Measurements from ENCODE around the gene F2RL1.
"Not testable (repeated sequence)": the region's sequence is repeated elsewhere in the genome, so short reads cannot be mapped to it uniquely, and the experiment has no call there.

The F2RL1 gene

GRCh38 chr5:76818844-76819831 lies at the start of gene F2RL1:
F2RL1 (plus strand) TSS chr5:76819030; CDS start chr5:76819183, 153 bp downstream.
- H3K36me3 ChIP-seq (ENCODE audit: control insufficient read depth in 1 of 2, insufficient read depth in 2 of 2, low read length in 2 of 2): no peaks in the 10 kb centered on the region
- peak within 1 kb of the TSS; percentile 86 for H3K27ac ChIP-seq (ENCODE audit: low read depth, low read length)
- H3K9ac ChIP-seq (ENCODE audit: low read depth in 1 of 2, low read length in 2 of 2): peak within 1 kb of the TSS; percentile 93 to 94
- H3K9me3 ChIP-seq (ENCODE audit: control insufficient read depth in 1 of 2, low read length in 2 of 2): no peaks in the 10 kb centered on the region
- H3K27me3 ChIP-seq (ENCODE audit: control insufficient read depth in 1 of 2, insufficient read depth in 2 of 2, low read length in 2 of 2): peaks cover 0 to 6% of the 10 kb centered on the region in 2 donors
- H3K4me1 ChIP-seq (ENCODE audit: control insufficient read depth in 1 of 2, insufficient read depth in 2 of 2, low read length in 2 of 2): peaks cover 7 to 8% of the 10 kb centered on the region in 2 donors
- H3K4me3 ChIP-seq (ENCODE audit: low read depth in 1 of 2, low read length in 2 of 2): peak within 1 kb of the TSS; percentile 93 to 95

- not testable (repeated sequence) for H3K4me1 ChIP-seq (ENCODE audit: control insufficient read depth in 1 of 2, insufficient read depth in 2 of 2, low read length in 2 of 2); H3K9ac ChIP-seq (ENCODE audit: low read depth in 1 of 2, low read length in 2 of 2); H3K4me3 ChIP-seq (ENCODE audit: low read depth in 1 of 2, low read length in 2 of 2); H3K9me3 ChIP-seq (ENCODE audit: control insufficient read depth in 1 of 2, low read length in 2 of 2); H3K27me3 ChIP-seq (ENCODE audit: control insufficient read depth in 1 of 2, insufficient read depth in 2 of 2, low read length in 2 of 2); H3K27ac ChIP-seq (ENCODE audit: low read depth, low read length); H3K36me3 ChIP-seq (ENCODE audit: control insufficient read depth in 1 of 2, insufficient read depth in 2 of 2, low read length in 2 of 2)
Measured at GRCh38 chr5:76771041-76771440, 47.8 kb upstream of the F2RL1 start.

GRCh38 chr5:76771705-76772405 lies 47.0 kb upstream of the F2RL1 start:
- no peaks in the 10 kb centered on the region for H3K36me3 ChIP-seq (ENCODE audit: control insufficient read depth in 1 of 2, insufficient read depth in 2 of 2, low read length in 2 of 2)
- H3K4me3 ChIP-seq (ENCODE audit: low read depth in 1 of 2, low read length in 2 of 2): no peak overlapping the region
- no peak overlapping the region for H3K27ac ChIP-seq (ENCODE audit: low read depth, low read length)
- H3K27me3 ChIP-seq (ENCODE audit: control insufficient read depth in 1 of 2, insufficient read depth in 2 of 2, low read length in 2 of 2): no peaks in the 10 kb centered on the region
- H3K9ac ChIP-seq (ENCODE audit: low read depth in 1 of 2, low read length in 2 of 2): no peak overlapping the region
- H3K4me1 ChIP-seq (ENCODE audit: control insufficient read depth in 1 of 2, insufficient read depth in 2 of 2, low read length in 2 of 2): no peaks in the 10 kb centered on the region
- H3K9me3 ChIP-seq (ENCODE audit: control insufficient read depth in 1 of 2, low read length in 2 of 2): no peaks in the 10 kb centered on the region

- Histone ChIP-seq H3K9ac (ENCODE audit: low read depth in 1 of 2, low read length in 2 of 2) (no peak overlapping the region), H3K4me3 (ENCODE audit: low read depth in 1 of 2, low read length in 2 of 2) (no peak overlapping the region), H3K27me3 (ENCODE audit: control insufficient read depth in 1 of 2, insufficient read depth in 2 of 2, low read length in 2 of 2) (no peaks in the 10 kb centered on the region), H3K36me3 (ENCODE audit: control insufficient read depth in 1 of 2, insufficient read depth in 2 of 2, low read length in 2 of 2) (no peaks in the 10 kb centered on the region), H3K4me1 (ENCODE audit: control insufficient read depth in 1 of 2, insufficient read depth in 2 of 2, low read length in 2 of 2) (no peaks in the 10 kb centered on the region), H3K27ac (ENCODE audit: low read depth, low read length) (no peak overlapping the region), H3K9me3 (ENCODE audit: control insufficient read depth in 1 of 2, low read length in 2 of 2) (no peaks in the 10 kb centered on the region)
Measured at GRCh38 chr5:76775921-76776320, 42.9 kb upstream of the F2RL1 start.

- Histone ChIP-seq H3K27me3 (ENCODE audit: control insufficient read depth in 1 of 2, insufficient read depth in 2 of 2, low read length in 2 of 2) (no peaks in the 10 kb centered on the region), H3K9ac (ENCODE audit: low read depth in 1 of 2, low read length in 2 of 2) (no peak overlapping the region), H3K27ac (ENCODE audit: low read depth, low read length) (no peak overlapping the region), H3K9me3 (ENCODE audit: control insufficient read depth in 1 of 2, low read length in 2 of 2) (no peaks in the 10 kb centered on the region), H3K4me3 (ENCODE audit: low read depth in 1 of 2, low read length in 2 of 2) (no peak overlapping the region), H3K36me3 (ENCODE audit: control insufficient read depth in 1 of 2, insufficient read depth in 2 of 2, low read length in 2 of 2) (no peaks in the 10 kb centered on the region), H3K4me1 (ENCODE audit: control insufficient read depth in 1 of 2, insufficient read depth in 2 of 2, low read length in 2 of 2) (no peaks in the 10 kb centered on the region)
Measured at GRCh38 chr5:76776391-76776790, 42.4 kb upstream of the F2RL1 start.

GRCh38 chr5:76780616-76781015 lies 38.2 kb upstream of the F2RL1 start:
- H3K36me3 ChIP-seq (ENCODE audit: control insufficient read depth in 1 of 2, insufficient read depth in 2 of 2, low read length in 2 of 2); H3K27me3 ChIP-seq (ENCODE audit: control insufficient read depth in 1 of 2, insufficient read depth in 2 of 2, low read length in 2 of 2); H3K4me3 ChIP-seq (ENCODE audit: low read depth in 1 of 2, low read length in 2 of 2); H3K27ac ChIP-seq (ENCODE audit: low read depth, low read length); H3K4me1 ChIP-seq (ENCODE audit: control insufficient read depth in 1 of 2, insufficient read depth in 2 of 2, low read length in 2 of 2); H3K9me3 ChIP-seq (ENCODE audit: control insufficient read depth in 1 of 2, low read length in 2 of 2); H3K9ac ChIP-seq (ENCODE audit: low read depth in 1 of 2, low read length in 2 of 2): not testable (repeated sequence)

GRCh38 chr5:76781775-76782174 lies 37.1 kb upstream of the F2RL1 start:
- H3K4me1 ChIP-seq (ENCODE audit: control insufficient read depth in 1 of 2, insufficient read depth in 2 of 2, low read length in 2 of 2): peaks cover 0 to 4% of the 10 kb centered on the region in 2 donors
- H3K27me3 ChIP-seq (ENCODE audit: control insufficient read depth in 1 of 2, insufficient read depth in 2 of 2, low read length in 2 of 2): no peaks in the 10 kb centered on the region
- no peaks in the 10 kb centered on the region for H3K9me3 ChIP-seq (ENCODE audit: control insufficient read depth in 1 of 2, low read length in 2 of 2)
- no peak overlapping the region for H3K27ac ChIP-seq (ENCODE audit: low read depth, low read length)
- no peaks in the 10 kb centered on the region for H3K36me3 ChIP-seq (ENCODE audit: control insufficient read depth in 1 of 2, insufficient read depth in 2 of 2, low read length in 2 of 2)
- no peak overlapping the region for H3K9ac ChIP-seq (ENCODE audit: low read depth in 1 of 2, low read length in 2 of 2)
- no peak overlapping the region for H3K4me3 ChIP-seq (ENCODE audit: low read depth in 1 of 2, low read length in 2 of 2)

GRCh38 chr5:76782444-76782843 lies 36.4 kb upstream of the F2RL1 start:
- Histone ChIP-seq H3K4me3 (ENCODE audit: low read depth in 1 of 2, low read length in 2 of 2) (no peak overlapping the region), H3K36me3 (ENCODE audit: control insufficient read depth in 1 of 2, insufficient read depth in 2 of 2, low read length in 2 of 2) (no peaks in the 10 kb centered on the region), H3K27ac (ENCODE audit: low read depth, low read length) (no peak overlapping the region), H3K4me1 (ENCODE audit: control insufficient read depth in 1 of 2, insufficient read depth in 2 of 2, low read length in 2 of 2) (peaks cover 5 to 10% of the 10 kb centered on the region in 2 donors), H3K27me3 (ENCODE audit: control insufficient read depth in 1 of 2, insufficient read depth in 2 of 2, low read length in 2 of 2) (no peaks in the 10 kb centered on the region), H3K9ac (ENCODE audit: low read depth in 1 of 2, low read length in 2 of 2) (no peak overlapping the region), H3K9me3 (ENCODE audit: control insufficient read depth in 1 of 2, low read length in 2 of 2) (no peaks in the 10 kb centered on the region)

GRCh38 chr5:76787237-76787636 lies 31.6 kb upstream of the F2RL1 start:
- Histone ChIP-seq H3K4me1 (ENCODE audit: control insufficient read depth in 1 of 2, insufficient read depth in 2 of 2, low read length in 2 of 2) (peaks cover 27 to 30% of the 10 kb centered on the region in 2 donors), H3K27me3 (ENCODE audit: control insufficient read depth in 1 of 2, insufficient read depth in 2 of 2, low read length in 2 of 2) (no peaks in the 10 kb centered on the region), H3K4me3 (ENCODE audit: low read depth in 1 of 2, low read length in 2 of 2) (peak overlapping the region in 1 of 2 donors; percentile 13), H3K9me3 (ENCODE audit: control insufficient read depth in 1 of 2, low read length in 2 of 2) (no peaks in the 10 kb centered on the region), H3K9ac (ENCODE audit: low read depth in 1 of 2, low read length in 2 of 2) (no peak overlapping the region), H3K36me3 (ENCODE audit: control insufficient read depth in 1 of 2, insufficient read depth in 2 of 2, low read length in 2 of 2) (no peaks in the 10 kb centered on the region), H3K27ac (ENCODE audit: low read depth, low read length) (no peak overlapping the region)

GRCh38 chr5:76788362-76788761 lies 30.5 kb upstream of the F2RL1 start:
- Histone ChIP-seq H3K36me3 (ENCODE audit: control insufficient read depth in 1 of 2, insufficient read depth in 2 of 2, low read length in 2 of 2) (no peaks in the 10 kb centered on the region), H3K27me3 (ENCODE audit: control insufficient read depth in 1 of 2, insufficient read depth in 2 of 2, low read length in 2 of 2) (no peaks in the 10 kb centered on the region), H3K4me3 (ENCODE audit: low read depth in 1 of 2, low read length in 2 of 2) (no peak overlapping the region), H3K9ac (ENCODE audit: low read depth in 1 of 2, low read length in 2 of 2) (no peak overlapping the region), H3K4me1 (ENCODE audit: control insufficient read depth in 1 of 2, insufficient read depth in 2 of 2, low read length in 2 of 2) (peaks cover 27 to 30% of the 10 kb centered on the region in 2 donors), H3K27ac (ENCODE audit: low read depth, low read length) (no peak overlapping the region), H3K9me3 (ENCODE audit: control insufficient read depth in 1 of 2, low read length in 2 of 2) (no peaks in the 10 kb centered on the region)
